Measurements from ENCODE around the gene METAP1D.

METAP1D gene

DNA sequence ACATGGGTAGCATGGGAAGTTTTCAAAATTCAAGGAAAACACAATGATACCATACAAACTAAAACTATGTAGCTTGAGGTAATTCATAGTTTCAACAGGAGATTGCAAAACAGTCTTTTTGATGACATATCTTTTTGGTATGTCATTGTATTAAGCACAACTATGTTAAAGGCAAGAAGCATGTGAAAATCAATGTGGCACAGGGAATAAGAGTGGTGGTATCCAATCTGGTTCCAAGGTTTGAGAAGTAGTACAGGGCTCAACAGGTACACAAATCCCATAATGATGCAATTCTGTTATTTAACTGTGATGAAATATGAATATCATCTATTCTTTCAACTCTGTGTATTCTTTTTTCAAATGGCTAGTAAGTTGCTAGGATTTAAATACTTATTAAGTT, 119.3 kb downstream of the METAP1D start:
- TF ChIP-seq, protein P1, sequence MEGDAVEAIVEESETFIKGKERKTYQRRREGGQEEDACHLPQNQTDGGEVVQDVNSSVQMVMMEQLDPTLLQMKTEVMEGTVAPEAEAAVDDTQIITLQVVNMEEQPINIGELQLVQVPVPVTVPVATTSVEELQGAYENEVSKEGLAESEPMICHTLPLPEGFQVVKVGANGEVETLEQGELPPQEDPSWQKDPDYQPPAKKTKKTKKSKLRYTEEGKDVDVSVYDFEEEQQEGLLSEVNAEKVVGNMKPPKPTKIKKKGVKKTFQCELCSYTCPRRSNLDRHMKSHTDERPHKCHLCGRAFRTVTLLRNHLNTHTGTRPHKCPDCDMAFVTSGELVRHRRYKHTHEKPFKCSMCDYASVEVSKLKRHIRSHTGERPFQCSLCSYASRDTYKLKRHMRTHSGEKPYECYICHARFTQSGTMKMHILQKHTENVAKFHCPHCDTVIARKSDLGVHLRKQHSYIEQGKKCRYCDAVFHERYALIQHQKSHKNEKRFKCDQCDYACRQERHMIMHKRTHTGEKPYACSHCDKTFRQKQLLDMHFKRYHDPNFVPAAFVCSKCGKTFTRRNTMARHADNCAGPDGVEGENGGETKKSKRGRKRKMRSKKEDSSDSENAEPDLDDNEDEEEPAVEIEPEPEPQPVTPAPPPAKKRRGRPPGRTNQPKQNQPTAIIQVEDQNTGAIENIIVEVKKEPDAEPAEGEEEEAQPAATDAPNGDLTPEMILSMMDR (IDR thresholded peaks at IDR 0.05; ENCODE audit: low read depth, low read length, missing control alignments): no peak
- H3K4me3 ChIP-seq (ENCODE audit: low read depth, low read length): no peak overlapping the region
- DNase-seq (ENCODE audit: low read depth): no peak

DNA sequence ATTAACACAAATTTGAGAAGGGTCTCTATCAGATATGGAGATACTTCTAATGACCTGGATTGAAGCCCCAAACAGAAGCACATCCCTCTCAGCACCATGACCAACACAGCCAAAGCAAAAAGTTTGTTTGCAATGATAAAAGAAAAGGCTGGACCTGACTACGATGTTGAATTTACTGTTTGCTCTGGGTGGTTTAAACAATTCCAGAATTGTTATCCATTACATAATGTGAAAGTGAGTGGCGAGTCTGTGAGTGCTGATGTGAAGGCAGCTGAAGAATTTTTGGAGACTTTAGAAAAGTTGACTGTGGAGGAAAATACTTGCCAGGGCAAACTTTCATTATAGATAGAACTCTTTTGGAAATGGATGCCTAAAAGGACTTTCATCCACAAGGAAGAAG, 120.4 kb downstream of the METAP1D start:
- TF ChIP-seq, protein P1 (IDR thresholded peaks at IDR 0.05; ENCODE audit: low read depth, low read length, missing control alignments): no peak
- H3K4me3 ChIP-seq (ENCODE audit: low read depth, low read length): no peak overlapping the region
- DNase-seq (ENCODE audit: low read depth): no peak

DNA sequence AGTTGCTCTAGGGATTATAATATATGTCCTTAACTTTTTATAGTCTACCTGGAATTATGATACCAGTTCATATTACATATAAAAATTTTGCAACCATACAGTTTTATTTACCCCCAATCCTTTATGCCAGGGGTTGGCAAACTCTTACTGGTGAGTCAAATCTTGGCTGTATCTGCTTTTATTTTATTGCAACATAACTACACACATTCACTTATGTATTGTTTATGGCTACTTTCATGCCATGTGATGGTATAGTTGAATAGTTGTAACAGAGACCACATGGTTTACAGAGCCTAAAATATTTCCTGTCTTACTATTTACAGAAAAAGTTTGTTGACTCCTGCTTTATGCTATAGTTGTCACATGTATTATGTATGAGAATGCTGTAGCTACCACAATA, 128.7 kb downstream of the METAP1D start:
- H3K4me3 ChIP-seq (ENCODE audit: low read depth, low read length): no peak overlapping the region
- TF ChIP-seq, protein P1 (IDR thresholded peaks at IDR 0.05; ENCODE audit: low read depth, low read length, missing control alignments): no peak
- DNase-seq (ENCODE audit: low read depth): no peak

DNA sequence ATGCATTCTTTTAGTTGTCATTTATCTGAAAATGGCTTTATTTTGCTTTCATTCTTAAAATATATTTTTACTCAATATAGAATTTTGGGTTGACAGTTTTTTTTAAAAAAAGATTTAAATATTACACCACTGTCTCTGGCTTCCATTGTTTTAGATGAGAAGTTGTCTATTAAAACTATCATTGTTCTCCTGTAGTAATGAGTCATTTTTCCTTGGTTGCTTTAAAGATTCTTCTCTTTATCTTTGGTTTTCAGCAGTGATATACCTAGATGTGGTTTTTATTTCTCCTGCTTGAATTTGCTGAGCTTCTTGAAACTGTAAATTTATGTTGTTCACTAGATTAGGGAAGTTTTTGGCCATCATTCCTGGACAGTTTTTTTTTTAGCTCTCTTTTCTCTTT, 129.7 kb downstream of the METAP1D start:
- no peak for DNase-seq (ENCODE audit: low read depth)
- no peak overlapping the region for H3K4me3 ChIP-seq (ENCODE audit: low read depth, low read length)
- TF ChIP-seq, protein P1 (IDR thresholded peaks at IDR 0.05; ENCODE audit: low read depth, low read length, missing control alignments): no peak

Measured in GM12864 (cell line).